ENCODE measurements around the gene COX5A. TPM values are rescaled to one million over a fixed set of nuclear protein-coding genes. Genes with fewer than 3 reads are reported as not detected.

Gene COX5A
- total and polyA plus RNA-seq, 9 donors, result 24.8 to 158 (median 75.0) TPM

DNA sequence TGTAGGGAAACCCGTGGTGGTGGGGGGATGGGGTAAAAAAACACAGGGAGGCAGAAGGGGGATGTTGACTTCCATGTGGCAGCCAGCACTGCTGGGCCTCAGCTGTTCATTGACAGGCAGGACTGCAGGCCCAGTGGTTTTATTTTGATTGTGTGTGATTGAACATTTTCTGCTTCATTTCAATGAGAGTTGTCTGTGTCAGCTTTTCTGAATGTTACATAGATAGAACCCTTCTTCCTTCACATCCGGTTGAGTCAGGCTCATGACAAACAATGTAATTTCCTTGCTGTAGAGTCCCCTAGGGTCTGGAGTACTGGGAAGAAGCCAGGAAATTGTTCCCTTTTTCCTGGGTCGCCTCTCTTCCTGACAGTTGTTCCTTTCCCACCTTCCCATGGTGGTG is 26.9 kb upstream of the COX5A start:
- Histone ChIP-seq H3K27ac (no peak overlapping the region), H3K27me3 (no peaks in the 10 kb centered on the region), H3K4me3 (no peak overlapping the region), H3K4me1 (ENCODE audit: insufficient read depth) (no peaks in the 10 kb centered on the region), H3K36me3 (no peaks in the 10 kb centered on the region), H3K9me3 (no peaks in the 10 kb centered on the region)
- TF ChIP-seq, protein P1, sequence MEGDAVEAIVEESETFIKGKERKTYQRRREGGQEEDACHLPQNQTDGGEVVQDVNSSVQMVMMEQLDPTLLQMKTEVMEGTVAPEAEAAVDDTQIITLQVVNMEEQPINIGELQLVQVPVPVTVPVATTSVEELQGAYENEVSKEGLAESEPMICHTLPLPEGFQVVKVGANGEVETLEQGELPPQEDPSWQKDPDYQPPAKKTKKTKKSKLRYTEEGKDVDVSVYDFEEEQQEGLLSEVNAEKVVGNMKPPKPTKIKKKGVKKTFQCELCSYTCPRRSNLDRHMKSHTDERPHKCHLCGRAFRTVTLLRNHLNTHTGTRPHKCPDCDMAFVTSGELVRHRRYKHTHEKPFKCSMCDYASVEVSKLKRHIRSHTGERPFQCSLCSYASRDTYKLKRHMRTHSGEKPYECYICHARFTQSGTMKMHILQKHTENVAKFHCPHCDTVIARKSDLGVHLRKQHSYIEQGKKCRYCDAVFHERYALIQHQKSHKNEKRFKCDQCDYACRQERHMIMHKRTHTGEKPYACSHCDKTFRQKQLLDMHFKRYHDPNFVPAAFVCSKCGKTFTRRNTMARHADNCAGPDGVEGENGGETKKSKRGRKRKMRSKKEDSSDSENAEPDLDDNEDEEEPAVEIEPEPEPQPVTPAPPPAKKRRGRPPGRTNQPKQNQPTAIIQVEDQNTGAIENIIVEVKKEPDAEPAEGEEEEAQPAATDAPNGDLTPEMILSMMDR (IDR thresholded peaks at IDR 0.05), result no peak
- TF ChIP-seq EP300 (IDR thresholded peaks at IDR 0.05) (no peak), POLR2A (IDR thresholded peaks at IDR 0.05) (no peak)
- intact Hi-C loops (cut with DNase I), result no loop called here
- DNase-seq, result no peak
- WGBS, 3 donors, result 14 to 25% (median 17%) methylated on average over 3 of the region's 3 CpGs

- Histone ChIP-seq H3K27me3 (no peaks in the 10 kb centered on the region), H3K4me1 (ENCODE audit: insufficient read depth) (peaks cover 1% of the 10 kb centered on the region), H3K9me3 (no peaks in the 10 kb centered on the region), H3K27ac (no peak overlapping the region), H3K36me3 (no peaks in the 10 kb centered on the region), H3K4me3 (no peak overlapping the region)
- TF ChIP-seq EP300 (IDR thresholded peaks at IDR 0.05) (no peak), POLR2A (IDR thresholded peaks at IDR 0.05) (no peak)
- TF ChIP-seq, protein P1 (IDR thresholded peaks at IDR 0.05), result no peak
- no peak for DNase-seq
- intact Hi-C loops (cut with DNase I), result no loop called here
- WGBS, 3 donors, result 81 to 82% (median 81%) methylated on average over 4 of the region's 4 CpGs
Measured at GRCh38 chr15:74963213-74963612, 25.3 kb upstream of the COX5A start.

DNA sequence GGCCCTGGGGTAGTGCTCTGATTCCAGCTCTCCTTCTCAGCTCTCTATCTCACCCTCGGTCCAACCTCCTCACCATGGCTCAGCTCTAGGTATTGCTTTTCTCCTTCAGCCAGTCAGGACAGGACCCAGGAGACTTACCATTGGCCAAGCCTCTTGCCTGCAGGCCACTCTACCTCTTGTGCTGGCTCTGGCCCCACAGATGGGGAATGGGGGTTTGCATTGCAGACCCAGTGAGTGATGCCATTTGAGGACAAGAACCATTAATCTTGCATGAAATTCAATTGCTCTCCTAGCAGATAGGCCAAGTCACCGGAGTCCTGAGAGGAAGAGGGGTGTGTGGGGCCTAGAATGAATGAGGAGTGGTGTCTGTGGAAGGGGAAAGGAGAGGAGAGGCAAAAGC is 24.8 kb upstream of the COX5A start:
- no peak for DNase-seq
- no peak overlapping the region for H3K4me3 ChIP-seq
- no peaks in the 10 kb centered on the region for H3K9me3 ChIP-seq
- TF ChIP-seq POLR2A (IDR thresholded peaks at IDR 0.05) (no peak), EP300 (IDR thresholded peaks at IDR 0.05) (no peak)
- TF ChIP-seq, protein P1 (IDR thresholded peaks at IDR 0.05), result no peak
- WGBS, 3 donors, result 63 to 79% (median 74%) methylated on average over 2 of the region's 2 CpGs
- H3K4me1 ChIP-seq (ENCODE audit: insufficient read depth), result peaks cover 1% of the 10 kb centered on the region
- H3K36me3 ChIP-seq, result no peaks in the 10 kb centered on the region
- intact Hi-C loops (cut with DNase I), result no loop called here
- H3K27me3 ChIP-seq, result no peaks in the 10 kb centered on the region
- H3K27ac ChIP-seq, result no peak overlapping the region

DNA sequence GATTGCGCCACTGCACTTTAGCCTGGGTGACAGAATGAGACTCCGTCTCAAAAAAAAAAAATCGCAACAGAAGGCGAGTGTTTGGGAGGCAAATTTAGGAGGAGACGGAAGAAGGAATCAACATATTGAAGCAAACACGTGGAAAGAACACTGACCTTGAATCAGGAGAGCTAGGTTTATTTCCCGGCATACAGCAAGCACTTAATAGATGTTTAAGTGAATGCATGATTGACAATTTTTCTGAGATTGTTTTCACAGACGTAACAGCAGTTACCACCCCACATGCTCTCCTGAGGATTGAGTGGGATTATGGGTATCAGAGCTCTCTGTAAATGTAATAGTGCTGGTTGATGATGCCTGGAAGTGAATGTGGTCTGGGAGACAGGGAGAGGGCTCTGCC is 24.3 kb upstream of the COX5A start:
- H3K27me3 ChIP-seq, result no peaks in the 10 kb centered on the region
- no peaks in the 10 kb centered on the region for H3K9me3 ChIP-seq
- H3K4me3 ChIP-seq, result no peak overlapping the region
- peaks cover 1% of the 10 kb centered on the region for H3K4me1 ChIP-seq (ENCODE audit: insufficient read depth)
- 87 to 90% (median 87%) methylated on average over 8 of the region's 8 CpGs for WGBS, 3 donors
- intact Hi-C loops (cut with DNase I), result no loop called here
- TF ChIP-seq EP300 (IDR thresholded peaks at IDR 0.05) (no peak), POLR2A (IDR thresholded peaks at IDR 0.05) (no peak)
- TF ChIP-seq, protein P1 (IDR thresholded peaks at IDR 0.05), result no peak
- H3K27ac ChIP-seq, result no peak overlapping the region
- DNase-seq, result no peak
- H3K36me3 ChIP-seq, result no peaks in the 10 kb centered on the region

- no peaks in the 10 kb centered on the region for H3K36me3 ChIP-seq
- intact Hi-C loops (cut with DNase I), result no loop called here
- 44 to 62% (median 54%) methylated on average over 5 of the region's 5 CpGs for WGBS, 3 donors
- no peak for TF ChIP-seq POLR2A (IDR thresholded peaks at IDR 0.05)
- no peak for TF ChIP-seq EP300 (IDR thresholded peaks at IDR 0.05)
- TF ChIP-seq, protein P1 (IDR thresholded peaks at IDR 0.05), result no peak
- H3K27ac ChIP-seq, result no peak overlapping the region
- no peaks in the 10 kb centered on the region for H3K27me3 ChIP-seq
- no peak overlapping the region for H3K4me3 ChIP-seq
- H3K4me1 ChIP-seq (ENCODE audit: insufficient read depth), result peaks cover 1% of the 10 kb centered on the region
- DNase-seq, result no peak
- H3K9me3 ChIP-seq, result no peaks in the 10 kb centered on the region
Measured at GRCh38 chr15:74961616-74962015, 23.7 kb upstream of the COX5A start.
